ENCODE measurements around the gene CBX1. TPM values are rescaled to one million over a fixed set of nuclear protein-coding genes. Genes with fewer than 3 reads are reported as not detected.

The CBX1 gene
- total and polyA plus RNA-seq, 7 donors, result 26.6 to 69.6 (median 34.8) TPM

- intact Hi-C loops (cut with DNase I), result no loop called here
- WGBS, 3 donors, result 8 to 9% (median 9%) methylated on average over 26 of the region's 26 CpGs
- DNase-seq, result no peak
Measured at GRCh38 chr17:48047113-48047740, 54.1 kb downstream of the CBX1 start.

DNA sequence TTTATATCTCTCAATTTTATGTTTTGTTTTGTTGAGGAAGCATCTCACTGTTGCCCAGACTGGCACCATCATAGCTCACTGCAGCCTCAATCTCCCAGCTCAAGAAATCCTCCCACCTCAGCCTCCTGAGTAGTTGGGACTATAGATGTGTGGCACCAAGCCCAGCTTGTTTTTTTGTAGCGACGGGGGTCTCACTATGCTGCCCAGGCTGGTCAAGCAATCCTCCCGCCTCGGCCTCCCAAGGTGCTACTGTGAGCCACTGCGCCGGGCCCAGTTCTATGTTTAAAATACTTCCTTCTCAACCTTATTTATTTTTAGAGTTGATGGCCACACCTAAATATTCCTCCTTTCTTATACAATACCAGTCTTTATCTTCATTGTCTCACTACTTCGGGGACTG, 55.0 kb downstream of the CBX1 start:
- peak overlapping the region; percentile 97 for H3K27ac ChIP-seq
- TF ChIP-seq CTCF (IDR thresholded peaks at IDR 0.05), result no peak
- WGBS, 3 donors, result 84 to 93% (median 86%) methylated on average over 7 of the region's 7 CpGs
- peaks cover 0 to 10% of the 10 kb centered on the region in 2 donors for H3K36me3 ChIP-seq (ENCODE audit: insufficient read depth in 1 of 2, low read depth in 1 of 2)
- no peaks in the 10 kb centered on the region for H3K9me3 ChIP-seq
- DNase-seq, result no peak
- no peak for ATAC-seq
- intact Hi-C loops (cut with DNase I), result no loop called here
- peak overlapping the region; percentile 87 for H3K4me3 ChIP-seq
- H3K27me3 ChIP-seq (ENCODE audit: insufficient read depth in 3 of 3, low read length in 2 of 3), result no peaks in the 10 kb centered on the region
- peaks cover 37% of the 10 kb centered on the region for H3K4me1 ChIP-seq

More at GRCh38 chr17:48047113-48047740, 54.1 kb downstream of the CBX1 start:
- Histone ChIP-seq H3K27ac (peak overlapping the region; percentile 97), H3K36me3 (ENCODE audit: insufficient read depth in 1 of 2, low read depth in 1 of 2) (peaks cover 0 to 17% of the 10 kb centered on the region in 2 donors), H3K9me3 (no peaks in the 10 kb centered on the region), H3K27me3 (ENCODE audit: insufficient read depth in 3 of 3, low read length in 2 of 3) (no peaks in the 10 kb centered on the region), H3K4me3 (peak overlapping the region; percentile 87), H3K4me1 (peaks cover 41% of the 10 kb centered on the region)
- TF ChIP-seq CTCF (IDR thresholded peaks at IDR 0.05), result no peak
- no peak for ATAC-seq

- no peaks in the 10 kb centered on the region for H3K9me3 ChIP-seq
- peak; percentile 55 to 67 (median 58) for ATAC-seq
- peaks cover 29% of the 10 kb centered on the region for H3K4me1 ChIP-seq
- H3K36me3 ChIP-seq (ENCODE audit: insufficient read depth in 1 of 2, low read depth in 1 of 2), result peaks cover 0 to 2% of the 10 kb centered on the region in 2 donors
- H3K27me3 ChIP-seq (ENCODE audit: insufficient read depth in 3 of 3, low read length in 2 of 3), result no peaks in the 10 kb centered on the region
- H3K4me3 ChIP-seq, result peak overlapping the region; percentile 87
- WGBS, 3 donors, result 9 to 27% (median 19%) methylated on average over 8 of the region's 8 CpGs
- H3K27ac ChIP-seq, result peak overlapping the region; percentile 97
- peak in 1 of 2 donors; percentile 76 for DNase-seq
- TF ChIP-seq CTCF (IDR thresholded peaks at IDR 0.05), result no peak
- intact Hi-C loops (cut with DNase I), result no loop called here
Measured at GRCh38 chr17:48045316-48046001, 55.8 kb downstream of the CBX1 start.

GRCh38 chr17:48044851-48045250, 56.4 kb downstream of the CBX1 start:
- no peak for TF ChIP-seq CTCF (IDR thresholded peaks at IDR 0.05)
- no peaks in the 10 kb centered on the region for H3K36me3 ChIP-seq (ENCODE audit: insufficient read depth in 1 of 2, low read depth in 1 of 2)
- H3K27ac ChIP-seq, result peak overlapping the region; percentile 97
- H3K9me3 ChIP-seq, result no peaks in the 10 kb centered on the region
- no peaks in the 10 kb centered on the region for H3K27me3 ChIP-seq (ENCODE audit: insufficient read depth in 3 of 3, low read length in 2 of 3)
- DNase-seq, result no peak
- WGBS, 3 donors, result 73 to 80% (median 79%) methylated on average over 4 of the region's 4 CpGs
- no peak for ATAC-seq
- H3K4me1 ChIP-seq, result peaks cover 23% of the 10 kb centered on the region
- H3K4me3 ChIP-seq, result peak overlapping the region; percentile 15
- intact Hi-C loops (cut with DNase I), result no loop called here

All from psoas muscle (tissue), 8 donors.